ENCODE results near the gene OLIG1.

The OLIG1 gene

GRCh38 chr21:33069994-33070743 is at the start of gene OLIG1:
TSS of gene OLIG1 (plus strand) at chr21:33070141. CDS start at chr21:33070247, 106 bp downstream.
- TF ChIP-seq GATA1 (IDR thresholded peaks at IDR 0.05; ENCODE audit: low read depth, low read length): no peak
- TF ChIP-seq POLR2A (IDR thresholded peaks at IDR 0.05; ENCODE audit: low read length): peak; percentile 19
- DNase-seq: peak; percentile 84 to 88

- DNase-seq: no peak
- TF ChIP-seq POLR2A (IDR thresholded peaks at IDR 0.05; ENCODE audit: low read length) (no peak), GATA1 (IDR thresholded peaks at IDR 0.05; ENCODE audit: low read depth, low read length) (no peak)
Measured at GRCh38 chr21:33020558-33021100, 49.3 kb upstream of the OLIG1 start.

- TF ChIP-seq POLR2A (IDR thresholded peaks at IDR 0.05; ENCODE audit: low read length) (no peak), GATA1 (IDR thresholded peaks at IDR 0.05; ENCODE audit: low read depth, low read length) (no peak)
- no peak for DNase-seq
Measured at GRCh38 chr21:33021150-33021549, 48.8 kb upstream of the OLIG1 start.

GRCh38 chr21:33021667-33022066 is 48.3 kb upstream of the OLIG1 start:
- DNase-seq: no peak
- TF ChIP-seq POLR2A (IDR thresholded peaks at IDR 0.05; ENCODE audit: low read length) (no peak), GATA1 (IDR thresholded peaks at IDR 0.05; ENCODE audit: low read depth, low read length) (no peak)

GRCh38 chr21:33022489-33022827 is 47.5 kb upstream of the OLIG1 start:
- TF ChIP-seq GATA1 (IDR thresholded peaks at IDR 0.05; ENCODE audit: low read depth, low read length): no peak
- TF ChIP-seq POLR2A (IDR thresholded peaks at IDR 0.05; ENCODE audit: low read length): no peak
- DNase-seq: no peak

GRCh38 chr21:33022828-33023573 is 46.9 kb upstream of the OLIG1 start:
- no peak for DNase-seq
- TF ChIP-seq GATA1 (IDR thresholded peaks at IDR 0.05; ENCODE audit: low read depth, low read length): no peak
- no peak for TF ChIP-seq POLR2A (IDR thresholded peaks at IDR 0.05; ENCODE audit: low read length)

- TF ChIP-seq GATA1 (IDR thresholded peaks at IDR 0.05; ENCODE audit: low read depth, low read length) (no peak), POLR2A (IDR thresholded peaks at IDR 0.05; ENCODE audit: low read length) (no peak)
- DNase-seq: peak; percentile 20 to 38
Measured at GRCh38 chr21:33023574-33024200, 46.3 kb upstream of the OLIG1 start.

GRCh38 chr21:33024201-33025103 is 45.5 kb upstream of the OLIG1 start:
- TF ChIP-seq POLR2A (IDR thresholded peaks at IDR 0.05; ENCODE audit: low read length) (no peak), GATA1 (IDR thresholded peaks at IDR 0.05; ENCODE audit: low read depth, low read length) (no peak)
- DNase-seq: no peak

GRCh38 chr21:33025106-33025488 is 44.8 kb upstream of the OLIG1 start:
- DNase-seq: peak; percentile 52 to 57

GRCh38 chr21:33025489-33026442 is 44.2 kb upstream of the OLIG1 start, which contains the start of gene OLIG2:
TSS of gene OLIG2 (plus strand) at chr21:33025935. CDS start at chr21:33026863, 928 bp downstream.
- no peak for DNase-seq
- no peak for TF ChIP-seq POLR2A (IDR thresholded peaks at IDR 0.05; ENCODE audit: low read length)
- TF ChIP-seq GATA1 (IDR thresholded peaks at IDR 0.05; ENCODE audit: low read depth, low read length): no peak

More at GRCh38 chr21:33025106-33025488, 44.8 kb upstream of the OLIG1 start:
- TF ChIP-seq GATA1 (IDR thresholded peaks at IDR 0.05; ENCODE audit: low read depth, low read length): no peak
- TF ChIP-seq POLR2A (IDR thresholded peaks at IDR 0.05; ENCODE audit: low read length): no peak

GRCh38 chr21:33026443-33026858 is 43.5 kb upstream of the OLIG1 start:
- no peak for TF ChIP-seq GATA1 (IDR thresholded peaks at IDR 0.05; ENCODE audit: low read depth, low read length)
- no peak for TF ChIP-seq POLR2A (IDR thresholded peaks at IDR 0.05; ENCODE audit: low read length)
- DNase-seq: no peak

- DNase-seq: peak; percentile 16 to 44
- TF ChIP-seq POLR2A (IDR thresholded peaks at IDR 0.05; ENCODE audit: low read length) (no peak), GATA1 (IDR thresholded peaks at IDR 0.05; ENCODE audit: low read depth, low read length) (no peak)
Measured at GRCh38 chr21:33026878-33027400, 43.0 kb upstream of the OLIG1 start.
